GM12878 (cell line): ENCODE measurements around the gene PTGIS. TPM values are rescaled to one million over a fixed set of nuclear protein-coding genes. Genes with fewer than 3 reads are reported as not detected.

Experiments
- ATAC-seq: fragments of 200-7000 bp; cut with Tn5 transposase; 3 replicates; pipeline ENCODE4 v1.9.1; 2020; ENCODE audit warnings: mild to moderate bottlenecking, moderate library complexity
- BruUV-seq: library from RNA; stranded (reverse); fragments of 400-500 nt; replicated peaks from 2 replicates; lab custom pipeline; 2021; lab: Mats Ljungman, UMichigan
- CTCF ChIA-PET: fragments of 300-600 bp; sonication (Branson Sonifier 250); formaldehyde crosslinking; extraction: SDS; loops from one replicate; lab custom pipeline; 2021; ENCODE audit warnings: inconsistent platforms; lab: Yijun Ruan, JAX
- POLR2A ChIA-PET: fragments of 350-600 bp; formaldehyde crosslinking; extraction: SDS; loops from one replicate; lab custom pipeline; 2021; ENCODE audit warnings: inconsistent platforms; lab: Charles Lee
- RAD21 ChIA-PET: fragments of 300-600 bp; sonication (Branson Sonifier 250); formaldehyde crosslinking; loops from one replicate; lab custom pipeline; 2023; ENCODE audit warnings: antibody characterized with exemption; ENCODE audit not compliant: unreplicated experiment; lab: Charles Lee
- SMC1A ChIA-PET: fragments of 300-600 bp; sonication (Branson Sonifier 250); formaldehyde crosslinking; loops from one replicate; lab custom pipeline; 2023; ENCODE audit not compliant: unreplicated experiment, uncharacterized antibody; lab: Charles Lee
- DNase-seq: peaks from one replicate; pipeline ENCODE4 v3.0.0-alpha.2; 2011; ENCODE audit warnings: low read depth, low spot score
- FAIRE-seq: peaks from 3 replicates; lab custom pipeline; 2011; peaks lifted over from hg19 to GRCh38; lab: Jason Lieb, UNC
- H2AFZ ChIP-seq: 2 replicates; pipeline ENCODE4 v1.6.0; 2011; ENCODE audit warnings: low read depth, low read length, control low read depth; ENCODE audit not compliant: control insufficient read depth
- H3K27ac ChIP-seq: 2 replicates; pipeline ENCODE4 v1.5.1; 2011; ENCODE audit warnings: control low read depth; ENCODE audit not compliant: control insufficient read depth, insufficient read depth
- H3K27me3 ChIP-seq, 2 experiments: replicated peaks in 1 of 2; 2 replicates each; pipeline versions ENCODE4 v1.6.0 to v1.6.1; 2011; ENCODE audit warnings: low read length in 1 of 2; ENCODE audit not compliant: control insufficient read depth in 2 of 2, insufficient read depth in 2 of 2
- H3K36me3 ChIP-seq, 2 experiments: 2 replicates each; pipeline ENCODE4 v1.5.1; 2011; ENCODE audit warnings: low read length in 1 of 2; ENCODE audit not compliant: control insufficient read depth in 2 of 2, insufficient read depth in 2 of 2
- H3K4me1 ChIP-seq: 2 replicates; pipeline ENCODE4 v1.6.1; 2011; ENCODE audit warnings: mild to moderate bottlenecking, low read length, moderate library complexity, mixed read lengths; ENCODE audit not compliant: control insufficient read depth, insufficient read depth
- H3K4me2 ChIP-seq: 2 replicates; pipeline ENCODE4 v1.6.0; 2011; ENCODE audit warnings: control low read depth; ENCODE audit not compliant: control insufficient read depth, insufficient read depth
- H3K4me3 ChIP-seq: fragments of 200-600 bp; sonication (generic); 2 replicates; pipeline ENCODE4 v1.5.1; 2016
- H3K79me2 ChIP-seq: 2 replicates; pipeline ENCODE4 v1.6.0; 2011; ENCODE audit warnings: low read length; ENCODE audit not compliant: control insufficient read depth, insufficient read depth
- H3K9ac ChIP-seq: 2 replicates; pipeline ENCODE4 v1.8.0; 2011; ENCODE audit warnings: low read length, control low read depth, mixed read lengths; ENCODE audit not compliant: control insufficient read depth, insufficient read depth
- H3K9me3 ChIP-seq: replicated peaks from 3 replicates; pipeline ENCODE4 v1.5.1; 2011; ENCODE audit warnings: mild to moderate bottlenecking, low read length; ENCODE audit not compliant: control insufficient read depth, insufficient read depth
- H4K20me1 ChIP-seq: 2 replicates; pipeline ENCODE4 v1.6.0; 2011; ENCODE audit not compliant: control insufficient read depth, insufficient read depth
- BRCA1 ChIP-seq: IDR thresholded peaks from 2 replicates; pipeline ENCODE4 v1.6.1; 2011; ENCODE audit warnings: low read depth, low read length, improper control_type of control experiment
- CEBPZ ChIP-seq: fragments of 150-350 bp; IDR thresholded peaks from 2 replicates; pipeline ENCODE4 v1.6.1; 2016; ENCODE audit warnings: low read depth, low read length
- ESRRA ChIP-seq: IDR thresholded peaks from 2 replicates; pipeline ENCODE4 v1.6.1; 2012; ENCODE audit warnings: mild to moderate bottlenecking, low read length, improper control_type of control experiment
- FOS ChIP-seq: IDR thresholded peaks from 3 replicates; pipeline ENCODE4 v1.6.1; 2011; ENCODE audit warnings: borderline replicate concordance; ENCODE audit not compliant: insufficient read length; ENCODE audit errors: extremely low read depth
- HDAC2 ChIP-seq: fragments of 200-600 bp; sonication (generic); IDR thresholded peaks from 2 replicates; pipeline ENCODE4 v1.6.1; 2017
- POLR2AphosphoS2 ChIP-seq: IDR thresholded peaks from 2 replicates; pipeline ENCODE4 v1.6.1; 2011; ENCODE audit warnings: low read depth, mild to moderate bottlenecking, low read length, improper control_type of control experiment, moderate library complexity
- RCOR1 ChIP-seq: conservative IDR thresholded peaks from 2 replicates; pipeline ENCODE4 v1.6.1; 2012; ENCODE audit warnings: low read depth, low read length, improper control_type of control experiment
- RFX5 ChIP-seq: IDR thresholded peaks from 2 replicates; pipeline ENCODE4 v1.6.1; 2011; ENCODE audit warnings: low read depth, low read length, improper control_type of control experiment
- RUNX3 ChIP-seq: IDR thresholded peaks from 2 replicates; pipeline ENCODE4 v1.6.1; 2012; ENCODE audit warnings: low read length, inconsistent platforms
- ZBTB33 ChIP-seq: fragments of 450-650 bp; IDR thresholded peaks from 2 replicates; pipeline ENCODE4 v1.6.1; 2017; ENCODE audit warnings: mild to moderate bottlenecking
- ZNF24 ChIP-seq: fragments of 450-650 bp; IDR thresholded peaks from 2 replicates; pipeline ENCODE4 v1.6.1; 2017; ENCODE audit warnings: antibody characterized with exemption, mild to moderate bottlenecking
- ZNF622 ChIP-seq: fragments of 450-650 bp; IDR thresholded peaks from 2 replicates; pipeline ENCODE4 v1.6.1; 2017; ENCODE audit warnings: mild to moderate bottlenecking, inconsistent platforms
- WGBS: methylation state at CpG from one replicate; pipeline ENCODE4 v1.1.6; 2016; ENCODE audit warnings: low lambda C conversion rate; ENCODE audit not compliant: insufficient replicate concordance, insufficient coverage; ENCODE audit errors: missing lambda C conversion rate; 5-methylcytosine and 5-hydroxymethylcytosine counted together
- in situ Hi-C: fragments of 300-500 bp; cut with MboI; formaldehyde crosslinking; loops from 9 replicates; pipeline ENCODE4 v1.14.3; 2018; ENCODE audit warnings: mixed read lengths
- intact Hi-C: fragments of 100-400 bp; cut with micrococcal nuclease; formaldehyde crosslinking; loops from one replicate; pipeline ENCODE4 v1.14.2; 2022; ENCODE audit not compliant: unreplicated experiment
- polyA plus RNA-seq, 11 experiments: library from polyadenylated mRNA; depleted of rRNA in 4 of 11; unstranded in 6 of 11; stranded (reverse) in 5 of 11; fragments of >200 nt; fragmentation: Nextera tagmentation in 4 of 11; fragmentation: Illumina TruSeq in 1 of 11; extraction: Ambion mirVana in 4 of 11; extraction: Trizol in 1 of 11; gene quantifications; 1 replicate in 1 of 11; 2 replicates in 10 of 11; pipeline versions ENCODE4 v1.2.1 to v1.2.3, GENCODE V29; 2011 to 2016; ENCODE audit warnings: inconsistent platforms in 2 of 11, missing spikeins in 2 of 11, low read depth in 1 of 11
- total RNA-seq, 4 experiments: library from RNA; depleted of rRNA in 3 of 4; stranded (reverse); fragments of >200 nt in 3 of 4; fragmentation: Illumina TruSeq in 1 of 4; extraction: Trizol in 1 of 4; gene quantifications; 2 replicates each; pipeline versions ENCODE4 v1.2.1 to v1.2.3, GENCODE V29; 2013 to 2021

Gene PTGIS
- total and polyA plus RNA-seq, 10 of the 15 experiments (the other 5 are each of a cell fraction or from before 2014, with no cell fraction given) = 0.10 TPM; not detected in 9

GRCh38 chr20:49526568-49526967, 41.4 kb downstream of the PTGIS start:
- Histone ChIP-seq H3K9me3 (no peaks in the 10 kb centered on the region; the same call in 1 of the 3 replicates), H3K4me3 (no peak overlapping the region), H3K27me3 (no peaks in the 10 kb centered on the region), H3K79me2 (no peaks in the 10 kb centered on the region), H3K27ac (no peak overlapping the region), H2AFZ (no peak overlapping the region), H3K4me1 (no peaks in the 10 kb centered on the region), H3K36me3 (no peaks in the 10 kb centered on the region), H3K9ac (no peak overlapping the region), H4K20me1 (no peaks in the 10 kb centered on the region), H3K4me2 (no peak overlapping the region)
- RAD21 ChIA-PET = no interaction called here
- SMC1A ChIA-PET = no interaction called here
- 50% methylated on average over 2 of the region's 2 CpGs for WGBS
- TF ChIP-seq BRCA1 (no peak), RCOR1 (no peak), HDAC2 (no peak), ZBTB33 (no peak), POLR2AphosphoS2 (no peak), CEBPZ (no peak), FOS (no peak), RFX5 (no peak), RUNX3 (no peak), ZNF24 (no peak), ESRRA (no peak), ZNF622 (no peak)
- in situ Hi-C loops = no loop called here
- ATAC-seq (no peak), DNase-seq (no peak), FAIRE-seq (no peak)
- BruUV-seq = no TSS peak
- POLR2A ChIA-PET = interaction anchor here (0.6 to 0.7 kb wide), 2 partner anchors 87 to 345 kb away, joined by 3 read pairs; no protein-coding TSS in a partner anchor
- intact Hi-C loops = no loop called here
- CTCF ChIA-PET = interaction anchor here (1.0 to 1.6 kb wide), 3 partner anchors 15 to 195 kb away, joined by 3 to 5 read pairs (median 4); no protein-coding TSS in a partner anchor
